Measurements from ENCODE around the gene CD68.
A peak's percentile ranks its signal among the peaks of the same experiment; 100 is the strongest.

CD68 gene, protein sequence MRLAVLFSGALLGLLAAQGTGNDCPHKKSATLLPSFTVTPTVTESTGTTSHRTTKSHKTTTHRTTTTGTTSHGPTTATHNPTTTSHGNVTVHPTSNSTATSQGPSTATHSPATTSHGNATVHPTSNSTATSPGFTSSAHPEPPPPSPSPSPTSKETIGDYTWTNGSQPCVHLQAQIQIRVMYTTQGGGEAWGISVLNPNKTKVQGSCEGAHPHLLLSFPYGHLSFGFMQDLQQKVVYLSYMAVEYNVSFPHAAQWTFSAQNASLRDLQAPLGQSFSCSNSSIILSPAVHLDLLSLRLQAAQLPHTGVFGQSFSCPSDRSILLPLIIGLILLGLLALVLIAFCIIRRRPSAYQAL

DNA sequence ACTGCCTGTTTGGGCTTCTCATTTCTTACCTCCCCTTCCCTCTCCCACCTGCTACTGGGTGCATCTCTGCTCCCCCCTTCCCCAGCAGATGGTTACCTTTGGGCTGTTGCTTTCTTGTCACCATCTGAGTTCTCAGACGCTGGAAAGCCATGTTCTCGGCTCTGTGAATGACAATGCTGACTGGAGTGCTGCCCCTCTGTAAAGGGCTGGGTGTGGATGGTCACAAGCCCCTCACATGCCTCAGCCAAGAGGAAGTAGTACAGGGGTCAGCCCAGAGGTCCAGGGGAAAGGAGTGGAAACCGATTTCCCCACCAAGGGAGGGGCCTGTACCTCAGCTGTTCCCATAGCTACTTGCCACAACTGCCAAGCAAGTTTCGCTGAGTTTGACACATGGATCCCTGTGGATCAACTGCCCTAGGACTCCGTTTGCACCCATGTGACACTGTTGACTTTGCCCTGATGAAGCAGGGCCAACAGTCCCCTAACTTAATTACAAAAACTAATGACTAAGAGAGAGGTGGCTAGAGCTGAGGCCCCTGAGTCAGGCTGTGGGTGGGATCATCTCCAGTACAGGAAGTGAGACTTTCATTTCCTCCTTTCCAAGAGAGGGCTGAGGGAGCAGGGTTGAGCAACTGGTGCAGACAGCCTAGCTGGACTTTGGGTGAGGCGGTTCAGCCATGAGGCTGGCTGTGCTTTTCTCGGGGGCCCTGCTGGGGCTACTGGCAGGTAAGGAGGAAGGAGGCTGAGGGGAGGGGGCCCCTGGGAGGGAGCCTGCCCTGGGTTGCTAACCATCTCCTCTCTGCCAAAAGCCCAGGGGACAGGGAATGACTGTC, at the start of gene CD68:
TSS of gene CD68 (plus strand) at position 638 of the 833 bp plus-strand sequence. CDS start at position 678, 40 bp downstream.
- peak; percentile 70 to 86 for DNase-seq

- no peak for DNase-seq
These were observed 49.2 kb upstream of the CD68 start for GRCh38 chr17:7530023-7530900.

DNA sequence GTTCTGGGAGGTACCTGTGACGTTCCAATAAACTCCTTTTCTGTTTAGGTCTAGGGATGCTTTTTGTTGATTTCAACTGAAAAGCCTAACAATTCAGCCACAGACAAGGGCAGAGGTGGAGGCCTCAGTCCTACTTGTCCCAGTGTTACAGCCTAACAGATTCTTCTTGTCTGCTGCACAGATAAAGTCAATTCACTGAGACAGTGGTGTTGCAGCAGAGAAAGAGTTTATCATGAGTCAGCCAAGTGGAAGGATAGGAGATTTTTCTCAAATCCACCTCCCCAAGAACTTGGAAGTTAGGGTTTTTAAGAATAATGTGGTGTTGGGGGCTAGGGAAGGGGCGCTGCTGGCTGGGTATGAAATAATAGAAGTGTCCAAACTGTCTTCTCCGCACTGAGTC, 41.4 kb upstream of the CD68 start:
- DNase-seq = no peak

DNA sequence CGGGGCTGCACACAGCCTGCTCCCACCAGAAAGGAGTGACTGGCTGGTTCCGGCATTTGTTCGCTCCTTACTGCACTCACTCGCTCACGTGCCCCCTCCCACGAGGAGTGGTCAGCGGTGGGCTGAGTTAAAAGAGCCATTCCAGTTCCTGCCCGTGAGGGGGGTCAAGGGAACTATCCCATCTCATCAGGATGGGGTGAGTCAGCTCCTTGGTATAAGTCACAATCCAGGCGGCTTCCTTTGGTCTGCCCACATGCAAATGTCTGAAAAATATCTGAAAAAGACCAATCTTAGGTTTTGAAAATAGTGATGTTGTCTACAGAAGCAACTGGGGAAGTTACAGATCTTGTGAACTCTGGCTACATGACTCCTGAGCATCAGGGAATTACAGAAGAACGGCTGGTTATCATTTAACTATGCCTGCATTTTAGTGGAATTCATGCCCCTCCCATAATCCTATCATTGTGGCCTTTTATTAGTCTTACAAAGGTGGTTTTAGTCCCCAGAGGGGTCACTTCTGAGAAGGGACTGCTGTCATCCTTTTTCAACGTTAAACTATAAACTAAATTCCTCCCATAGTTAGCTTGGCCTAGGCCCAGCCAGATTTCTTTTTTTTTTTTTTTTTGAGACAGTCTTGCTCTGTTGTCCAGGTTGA, 40.4 kb upstream of the CD68 start:
- DNase-seq = no peak

- DNase-seq = no peak
These were observed 38.3 kb upstream of the CD68 start for GRCh38 chr17:7541074-7541621.

DNA sequence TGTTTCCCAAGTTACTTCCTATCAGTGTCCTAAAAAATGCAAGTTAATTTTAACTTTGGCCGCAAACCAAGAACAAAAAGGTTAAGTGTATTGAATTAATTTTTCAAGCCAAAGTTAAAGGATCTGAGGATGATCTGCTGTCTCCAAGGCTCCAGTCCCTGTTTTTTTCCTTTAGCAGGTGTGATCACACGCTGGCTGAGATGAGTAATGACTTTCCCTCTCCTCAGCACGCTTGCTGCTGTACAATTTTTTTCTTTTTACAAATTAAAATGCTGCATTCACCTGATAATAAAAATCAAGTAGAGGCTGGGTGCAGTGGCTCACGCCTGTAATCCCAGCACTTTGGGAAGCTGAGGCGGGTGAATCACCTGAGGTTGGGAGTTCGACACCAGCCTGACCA, 34.5 kb upstream of the CD68 start:
- no peak for DNase-seq

DNA sequence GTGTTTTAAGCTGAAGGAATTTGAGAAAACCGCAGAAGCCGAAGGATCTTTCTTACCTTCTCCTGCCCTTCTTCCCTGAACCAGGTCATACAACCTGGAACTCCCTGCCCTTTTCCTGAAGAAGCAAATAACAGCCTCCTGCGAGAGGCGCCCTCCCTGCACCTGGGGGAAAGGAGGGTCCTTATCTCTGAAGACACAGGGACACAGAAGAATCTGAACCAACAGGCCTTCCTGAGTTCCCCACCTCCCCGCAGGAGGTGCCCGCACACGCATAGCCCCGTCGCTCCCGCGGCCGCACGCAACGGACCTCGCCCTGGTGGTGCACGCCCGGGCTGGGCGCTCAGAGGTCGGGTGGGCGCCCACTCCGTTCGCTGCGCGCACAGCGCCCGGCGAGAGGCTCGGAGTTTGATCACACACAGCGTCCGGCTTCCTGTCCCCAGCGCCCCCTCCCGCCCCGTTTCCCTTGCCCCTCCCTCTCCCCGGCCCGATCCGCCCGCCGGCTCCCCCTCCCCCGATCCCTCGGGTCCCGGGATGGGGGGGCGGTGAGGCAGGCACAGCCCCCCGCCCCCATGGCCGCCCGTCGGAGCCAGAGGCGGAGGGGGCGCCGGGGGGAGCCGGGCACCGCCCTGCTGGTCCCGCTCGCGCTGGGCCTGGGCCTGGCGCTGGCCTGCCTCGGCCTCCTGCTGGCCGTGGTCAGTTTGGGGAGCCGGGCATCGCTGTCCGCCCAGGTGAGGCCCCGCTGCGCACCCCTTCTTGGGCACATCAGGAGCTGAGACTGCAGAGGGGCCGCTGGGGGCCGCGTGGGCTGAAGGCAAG, 30.6 kb upstream of the CD68 start, which contains the start of gene TNFSF12:
TSS of gene TNFSF12 (plus strand) at position 474 of the 816 bp plus-strand sequence. CDS start at position 570, 96 bp downstream.
- DNase-seq = peak; percentile 41 to 61

DNA sequence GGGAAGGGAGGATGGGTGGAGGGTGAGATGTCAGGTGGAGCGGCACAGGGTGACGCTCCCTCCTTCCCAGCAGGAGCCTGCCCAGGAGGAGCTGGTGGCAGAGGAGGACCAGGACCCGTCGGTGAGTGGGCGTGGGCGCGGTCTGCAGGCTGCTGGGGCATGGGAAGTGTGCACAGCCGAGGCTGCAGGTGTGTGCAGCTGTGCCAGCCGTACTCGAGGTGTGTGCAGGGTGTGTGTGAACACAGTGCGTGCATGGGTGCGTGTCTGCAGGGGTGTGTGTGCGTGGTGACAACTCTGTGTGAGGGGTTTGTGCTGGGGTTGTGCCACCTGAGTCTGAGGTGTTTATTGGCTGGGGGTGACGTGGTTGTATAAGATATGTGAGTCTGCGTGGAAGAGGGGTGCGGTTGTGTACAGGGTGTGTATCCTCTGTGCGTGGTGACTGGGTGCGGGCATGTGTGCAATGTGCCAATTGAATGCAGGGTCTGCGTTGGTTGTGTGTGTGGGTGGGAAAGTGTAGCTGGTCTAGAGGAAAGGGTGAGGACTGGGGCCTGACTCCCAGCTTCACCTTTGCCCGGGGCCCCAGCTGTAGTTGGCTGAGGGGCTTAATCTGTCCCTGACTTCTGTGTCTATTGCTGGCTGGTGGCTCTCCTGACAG, 29.9 kb upstream of the CD68 start:
- DNase-seq = peak; percentile 39 to 47

DNA sequence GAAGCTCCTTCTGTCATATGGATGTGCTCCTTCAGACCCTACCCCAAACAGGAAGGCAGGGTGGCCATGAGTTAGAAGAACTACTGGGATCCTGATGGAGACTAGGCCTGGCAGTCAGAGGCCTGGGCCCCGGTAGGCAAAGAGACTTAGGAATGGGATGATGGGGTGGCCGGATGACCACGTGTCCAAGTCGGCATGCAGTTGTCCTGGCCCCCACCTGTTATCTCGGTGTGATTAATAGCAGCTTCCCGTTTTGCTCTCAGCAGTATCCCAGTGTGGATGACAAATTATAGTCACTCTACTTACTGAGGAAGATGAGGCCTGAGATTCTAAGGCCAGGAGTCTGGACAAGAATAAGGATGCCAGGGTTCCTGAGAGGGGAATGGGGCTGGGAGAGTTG, 29.1 kb upstream of the CD68 start:
- DNase-seq = no peak

- no peak for DNase-seq
These were observed 28.0 kb upstream of the CD68 start for GRCh38 chr17:7551396-7551795.

- peak; percentile 51 to 63 for DNase-seq
These were observed 26.8 kb upstream of the CD68 start for GRCh38 chr17:7552621-7553051.

DNA sequence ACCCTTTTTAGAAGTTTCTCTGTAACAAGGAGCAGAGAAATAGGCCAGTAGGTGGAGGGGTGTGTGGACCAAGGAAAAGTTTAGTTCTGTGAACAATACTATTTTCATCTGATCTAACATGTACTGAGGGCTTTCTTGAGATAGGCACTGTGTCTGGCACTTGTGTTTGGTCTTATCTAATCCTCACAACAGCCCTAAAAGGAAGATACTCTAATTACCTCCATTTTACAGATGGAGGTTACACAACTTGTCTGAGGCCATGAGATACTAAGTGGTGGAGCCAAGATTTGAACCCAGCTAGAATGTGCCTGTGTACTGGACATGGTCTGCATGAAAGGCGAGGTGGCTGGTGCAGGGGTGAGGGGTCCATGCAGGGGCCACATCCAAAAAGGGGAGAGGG, 26.1 kb upstream of the CD68 start:
- DNase-seq = no peak

DNA sequence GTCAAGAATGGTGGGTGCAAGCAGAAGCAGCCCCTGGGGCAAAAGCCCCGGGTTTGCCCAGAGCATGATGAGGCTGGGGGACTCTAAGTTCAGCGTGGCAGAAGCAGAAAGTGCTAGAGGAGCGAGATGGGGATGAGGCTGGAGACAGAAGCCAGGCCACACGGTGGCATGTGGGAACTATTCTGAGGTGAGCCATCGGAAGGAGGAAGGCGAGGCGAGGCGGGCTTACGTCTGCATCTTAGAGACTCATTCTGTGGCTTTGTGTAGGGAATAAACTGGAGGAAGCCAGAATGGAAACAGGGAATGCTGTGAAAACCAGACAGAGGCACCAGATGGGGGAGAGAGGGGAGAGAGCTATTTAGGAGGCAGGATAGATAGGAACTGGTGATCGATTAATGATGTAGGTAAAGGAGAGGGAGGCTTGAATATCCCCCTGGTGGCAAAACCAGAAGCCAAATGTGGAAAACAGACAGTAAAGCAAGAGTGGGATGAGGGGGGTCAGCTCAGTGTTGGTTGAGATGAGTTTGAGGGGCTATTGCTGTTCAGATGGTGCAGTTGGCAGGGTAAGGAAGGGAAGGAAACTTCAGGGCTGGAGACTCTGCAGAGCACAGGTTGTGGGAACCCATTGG, 24.0 kb upstream of the CD68 start:
- DNase-seq = no peak

DNA sequence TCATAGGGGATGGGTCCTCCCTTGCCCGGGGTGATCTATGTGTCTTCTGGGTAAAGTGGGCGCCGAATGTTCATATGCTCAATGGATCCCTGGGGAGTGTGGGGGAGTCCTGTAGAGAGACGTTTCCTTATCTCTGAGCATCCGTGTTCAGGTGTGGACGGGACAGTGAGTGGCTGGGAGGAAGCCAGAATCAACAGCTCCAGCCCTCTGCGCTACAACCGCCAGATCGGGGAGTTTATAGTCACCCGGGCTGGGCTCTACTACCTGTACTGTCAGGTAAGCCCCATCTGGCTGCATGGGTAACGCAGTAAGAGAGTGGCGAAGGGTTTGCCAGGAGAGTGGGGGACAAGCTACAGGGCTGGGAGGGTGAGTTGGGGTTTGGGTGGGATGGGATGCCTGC, 22.8 kb upstream of the CD68 start:
- no peak for DNase-seq

GRCh38 chr17:7557147-7557764, 22.2 kb upstream of the CD68 start:
- no peak for DNase-seq

- DNase-seq = peak in 1 of 2 donors; percentile 75
These were observed 21.5 kb upstream of the CD68 start for GRCh38 chr17:7557775-7558543.

- no peak for DNase-seq
These were observed 20.7 kb upstream of the CD68 start, which contains the start of gene TNFSF13 for GRCh38 chr17:7558544-7559319. TSS of gene TNFSF13 (plus strand) at chr17:7558750. CDS start at chr17:7559040, 290 bp downstream.

Measured in CD4-positive, alpha-beta T cell treated with Interleukin-4 for 1 hour (primary cell).